Esophagus mucosa (tissue), 1 donor: ENCODE data around the gene MSTN. TPM values are rescaled to one million over a fixed set of nuclear protein-coding genes. Genes with fewer than 3 reads are reported as not detected.

Source experiments
- ATAC-seq: fragments of 200-7000 bp; cut with Tn5 transposase; one replicate; pipeline ENCODE4 v1.9.1; 2020
- total RNA-seq: library from RNA; stranded (reverse); gene quantifications from one replicate; pipeline ENCODE4 v1.2.4, GENCODE V29; 2023
- donor health status: DM: yes; HTN: yes; CAD: no.

The MSTN gene
- total RNA-seq = 0.08 TPM

- ATAC-seq = no peak
Measured at GRCh38 chr2:190062601-190063000, at the start of gene MSTN. Gene MSTN, minus strand, starts transcription at chr2:190062729. Its CDS starts 133 bp downstream, at chr2:190062596.

- ATAC-seq = no peak
Measured at GRCh38 chr2:190111166-190111565, 48.6 kb upstream of the MSTN start.

GRCh38 chr2:190110699-190111098 is 48.2 kb upstream of the MSTN start:
- no peak for ATAC-seq

GRCh38 chr2:190110131-190110530 is 47.6 kb upstream of the MSTN start:
- no peak for ATAC-seq

- ATAC-seq = no peak
Measured at GRCh38 chr2:190107409-190107808, 44.9 kb upstream of the MSTN start.

GRCh38 chr2:190106783-190107182 is 44.3 kb upstream of the MSTN start:
- ATAC-seq = no peak

- no peak for ATAC-seq
Measured at GRCh38 chr2:190105554-190105953, 43.0 kb upstream of the MSTN start.

GRCh38 chr2:190103144-190103543 is 40.6 kb upstream of the MSTN start:
- ATAC-seq = no peak

- ATAC-seq = peak; percentile 48
Measured at GRCh38 chr2:190099890-190100697, 37.6 kb upstream of the MSTN start.

- no peak for ATAC-seq
Measured at GRCh38 chr2:190098851-190099250, 36.3 kb upstream of the MSTN start.

- ATAC-seq = no peak
Measured at GRCh38 chr2:190097115-190097514, 34.6 kb upstream of the MSTN start.

- no peak for ATAC-seq
Measured at GRCh38 chr2:190094316-190094871, 31.9 kb upstream of the MSTN start.

GRCh38 chr2:190093793-190094192 is 31.3 kb upstream of the MSTN start:
- no peak for ATAC-seq

- ATAC-seq = no peak
Measured at GRCh38 chr2:190090148-190090547, 27.6 kb upstream of the MSTN start.

- peak; percentile 72 for ATAC-seq
Measured at GRCh38 chr2:190088917-190089316, 26.4 kb upstream of the MSTN start.

GRCh38 chr2:190084704-190085103 is 22.2 kb upstream of the MSTN start:
- no peak for ATAC-seq

GRCh38 chr2:190082118-190082517 is 19.6 kb upstream of the MSTN start:
- no peak for ATAC-seq

GRCh38 chr2:190080527-190081049 is 18.1 kb upstream of the MSTN start:
- ATAC-seq = no peak

- ATAC-seq = no peak
Measured at GRCh38 chr2:190079160-190079559, 16.6 kb upstream of the MSTN start.

GRCh38 chr2:190075623-190076022 is 13.1 kb upstream of the MSTN start:
- no peak for ATAC-seq

- no peak for ATAC-seq
Measured at GRCh38 chr2:190069936-190070696, 7.6 kb upstream of the MSTN start.

- no peak for ATAC-seq
Measured at GRCh38 chr2:190068764-190069163, 6.2 kb upstream of the MSTN start.

GRCh38 chr2:190065839-190066238 is 3.3 kb upstream of the MSTN start:
- ATAC-seq = no peak
